HPDE6-E6E7 (cell line): Measurements from ENCODE around the gene SCN5A.

ENCODE experiments used
- DNase-seq: peaks from one replicate; pipeline ENCODE4 v3.0.0; 2011; ENCODE audit warnings: missing footprints; ENCODE audit errors: extremely low spot score

SCN5A gene

GRCh38 chr3:38622336-38622735 is 27.2 kb downstream of the SCN5A start:
- DNase-seq: no peak

DNA sequence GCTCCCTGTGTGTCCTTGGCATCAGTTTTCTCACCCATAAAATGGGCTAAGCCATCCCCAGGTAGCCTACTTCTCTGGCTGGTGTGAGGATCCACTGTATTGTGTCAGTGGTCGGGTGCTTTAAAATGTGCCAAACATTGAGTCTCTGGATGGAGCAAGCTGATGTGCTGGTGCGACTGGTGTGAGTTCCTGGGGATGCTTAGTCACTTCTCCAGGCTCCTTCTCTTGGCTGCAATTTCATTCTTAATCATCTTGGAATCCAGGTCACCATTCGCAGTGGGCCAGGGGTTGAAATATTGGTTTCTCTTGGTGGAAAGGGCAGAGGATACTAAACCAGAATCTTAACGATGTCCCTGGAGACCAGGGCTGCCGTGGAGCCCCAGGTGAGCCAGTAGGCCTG is 29.3 kb downstream of the SCN5A start:
- DNase-seq: no peak

- DNase-seq: no peak
Measured at GRCh38 chr3:38618343-38618742, 31.1 kb downstream of the SCN5A start.

GRCh38 chr3:38617586-38617985 is 31.9 kb downstream of the SCN5A start:
- no peak for DNase-seq

GRCh38 chr3:38617137-38617536 is 32.4 kb downstream of the SCN5A start:
- no peak for DNase-seq

DNA sequence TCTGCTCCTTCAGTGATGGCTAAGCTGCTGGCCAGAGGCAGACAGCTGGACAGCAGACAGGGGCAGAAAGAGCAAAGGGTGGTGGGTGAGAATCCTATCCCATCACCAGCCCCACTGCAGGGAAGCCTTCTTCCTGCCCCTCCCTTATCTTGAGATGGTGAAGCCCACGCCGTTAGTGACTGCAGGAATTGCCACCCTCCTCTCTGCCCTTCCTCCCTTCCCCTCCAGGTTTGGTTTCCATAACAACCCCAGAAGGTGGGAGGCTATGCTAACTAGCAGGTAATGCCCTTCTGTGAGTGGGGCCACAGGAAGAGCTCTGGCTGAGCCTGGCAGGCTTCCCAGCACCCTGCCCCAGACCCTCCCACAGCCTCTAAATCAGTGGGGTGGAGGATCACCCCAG is 32.8 kb downstream of the SCN5A start:
- no peak for DNase-seq

- DNase-seq: no peak
Measured at GRCh38 chr3:38616111-38616510, 33.4 kb downstream of the SCN5A start.

DNA sequence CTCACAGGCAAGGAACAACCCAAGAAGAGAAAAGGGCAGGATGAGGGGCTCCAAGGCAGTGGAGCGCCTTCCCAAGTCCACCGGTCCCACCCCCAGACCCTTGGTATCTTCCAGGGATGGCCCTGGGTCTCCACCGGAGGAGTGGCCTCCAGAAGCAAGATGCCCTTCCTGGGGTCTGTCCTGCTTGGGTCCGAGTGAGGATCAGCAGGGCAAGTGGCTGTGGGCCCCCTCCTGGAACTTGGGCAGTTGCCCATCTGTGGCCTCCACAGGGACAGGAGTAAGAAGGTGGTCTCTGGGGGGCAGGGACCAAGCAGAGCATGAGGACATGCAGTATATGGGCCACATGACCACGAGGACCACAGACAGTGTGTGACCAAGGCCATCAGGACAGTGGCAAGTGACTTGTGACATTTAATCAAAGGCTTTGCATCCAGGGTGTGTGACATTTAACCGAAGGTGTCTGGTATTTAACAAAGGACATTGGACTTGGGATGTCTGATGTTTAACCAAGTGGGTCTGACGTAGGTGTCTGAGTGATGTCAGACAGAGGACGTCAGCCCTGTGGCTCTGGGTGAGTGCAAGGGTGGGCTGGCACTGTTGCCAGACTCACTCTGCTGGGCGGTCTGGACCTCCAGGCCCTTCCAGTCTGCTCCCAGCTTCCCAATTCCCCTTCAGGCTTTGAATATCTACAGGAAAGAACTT is 34.7 kb downstream of the SCN5A start:
- DNase-seq: no peak

DNA sequence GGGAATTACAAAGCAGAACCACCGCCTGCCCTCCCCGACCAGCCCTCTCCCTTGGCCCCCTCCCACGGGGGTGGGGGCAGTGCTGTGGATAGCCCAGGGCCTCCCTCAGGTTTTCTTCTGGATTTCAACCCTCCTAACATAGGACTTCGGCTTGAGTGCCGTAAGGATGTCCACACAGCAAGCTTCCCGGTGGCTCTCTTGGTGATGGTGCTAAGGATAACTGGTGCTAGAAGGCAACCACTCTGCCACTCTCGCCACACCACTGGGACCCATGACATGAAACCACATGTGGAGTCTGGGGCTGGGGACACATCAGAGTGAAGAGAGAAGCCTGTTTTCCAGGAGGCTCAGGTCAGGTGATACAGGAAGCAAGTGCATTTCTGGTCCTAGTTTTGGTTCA is 35.4 kb downstream of the SCN5A start:
- DNase-seq: no peak

- no peak for DNase-seq
Measured at GRCh38 chr3:38613426-38613825, 36.1 kb downstream of the SCN5A start.

DNA sequence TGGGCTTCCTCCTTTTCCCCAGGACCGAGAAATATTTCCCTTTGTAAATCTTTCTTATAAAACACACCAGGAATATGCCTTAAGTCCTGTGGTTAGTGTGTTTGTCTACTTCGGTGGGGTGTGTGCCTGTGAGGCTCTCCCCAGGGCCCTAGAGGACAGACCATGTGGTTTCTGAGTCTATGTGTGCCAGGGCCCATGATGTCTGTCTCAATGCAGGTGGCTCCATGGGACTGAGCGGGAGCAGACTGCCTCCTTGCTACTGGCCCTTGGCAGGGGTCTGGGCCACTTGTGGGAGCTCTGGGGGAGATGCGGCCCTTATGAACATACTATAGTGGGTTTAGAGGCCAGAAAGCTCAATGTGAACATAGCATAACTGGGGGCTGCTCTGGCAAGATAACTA is 37.6 kb downstream of the SCN5A start:
- DNase-seq: no peak

GRCh38 chr3:38610934-38611333 is 38.6 kb downstream of the SCN5A start:
- no peak for DNase-seq

DNA sequence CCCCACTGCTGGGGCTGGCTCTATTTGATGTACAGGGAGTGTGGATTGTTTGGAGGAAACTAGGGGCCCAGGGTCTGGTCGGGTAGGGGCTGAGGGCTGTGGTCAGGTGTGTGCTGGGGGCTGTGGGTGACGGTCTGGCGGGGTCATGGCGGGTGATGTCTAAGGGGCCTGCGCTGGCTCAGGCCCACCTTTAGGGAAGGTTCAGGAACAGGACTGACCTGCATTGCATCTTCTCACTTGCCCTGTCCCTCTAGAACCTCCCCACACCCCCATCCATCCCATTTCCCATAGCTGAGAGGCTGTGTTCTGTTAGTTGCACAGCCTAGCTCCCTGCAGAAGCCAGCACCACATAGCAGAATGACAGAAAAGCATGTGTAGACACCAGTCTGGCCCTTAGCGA is 39.1 kb downstream of the SCN5A start:
- DNase-seq: no peak

DNA sequence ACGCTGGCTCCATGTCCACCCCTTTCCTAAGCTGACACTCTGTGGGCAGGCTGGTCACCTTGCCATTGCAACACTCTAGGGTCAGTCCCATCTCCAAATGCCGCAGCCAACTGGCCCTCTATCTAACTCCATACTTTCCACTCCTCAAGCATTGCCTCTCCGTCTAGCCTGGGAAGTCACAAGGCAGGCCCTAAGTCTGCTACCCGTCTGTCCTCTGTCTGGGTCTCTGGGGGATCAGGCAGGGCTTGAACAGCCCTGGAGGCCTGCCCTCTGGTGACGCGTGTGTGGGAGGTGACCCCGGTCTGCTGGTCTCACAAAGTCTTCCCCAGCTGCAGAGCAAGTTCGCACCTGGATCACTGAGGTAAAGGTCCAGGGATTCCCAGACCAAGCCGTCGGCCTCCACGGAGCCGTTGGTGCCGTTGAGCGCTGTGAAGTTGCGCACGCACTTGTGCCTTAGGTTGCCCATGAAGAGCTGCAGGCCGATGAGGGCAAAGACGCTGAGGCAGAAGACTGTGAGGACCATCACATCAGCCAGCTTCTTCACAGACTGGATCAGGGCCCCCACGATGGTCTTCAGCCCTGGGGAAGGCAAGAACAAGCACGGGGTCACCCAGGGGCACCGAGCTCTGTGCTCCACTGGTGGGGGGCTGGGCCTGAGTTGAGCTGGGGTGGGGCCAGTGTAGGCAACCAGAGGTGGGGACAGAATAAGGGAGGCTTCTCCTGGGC is 39.9 kb downstream of the SCN5A start:
- no peak for DNase-seq

DNA sequence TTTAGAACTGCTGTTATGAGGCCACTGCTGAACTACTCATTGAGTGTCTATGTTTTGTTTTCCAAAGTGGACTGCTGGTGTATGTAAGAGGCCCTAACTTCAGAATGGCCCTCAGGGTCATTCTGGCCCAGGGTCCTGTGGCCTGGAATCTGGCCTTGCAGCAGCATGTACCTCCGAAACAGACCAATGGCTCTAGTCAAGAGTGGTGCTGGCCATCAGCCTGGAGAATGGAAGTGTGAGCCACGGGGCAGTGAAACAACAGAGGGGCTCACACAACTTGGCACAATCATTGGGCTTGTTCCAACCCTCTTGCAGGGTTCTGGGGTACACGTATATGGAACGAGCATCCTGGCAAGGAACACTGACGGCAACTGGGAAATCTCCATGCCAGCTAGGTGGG is 40.5 kb downstream of the SCN5A start:
- no peak for DNase-seq

GRCh38 chr3:38608086-38608775 is 41.3 kb downstream of the SCN5A start:
- DNase-seq: no peak

DNA sequence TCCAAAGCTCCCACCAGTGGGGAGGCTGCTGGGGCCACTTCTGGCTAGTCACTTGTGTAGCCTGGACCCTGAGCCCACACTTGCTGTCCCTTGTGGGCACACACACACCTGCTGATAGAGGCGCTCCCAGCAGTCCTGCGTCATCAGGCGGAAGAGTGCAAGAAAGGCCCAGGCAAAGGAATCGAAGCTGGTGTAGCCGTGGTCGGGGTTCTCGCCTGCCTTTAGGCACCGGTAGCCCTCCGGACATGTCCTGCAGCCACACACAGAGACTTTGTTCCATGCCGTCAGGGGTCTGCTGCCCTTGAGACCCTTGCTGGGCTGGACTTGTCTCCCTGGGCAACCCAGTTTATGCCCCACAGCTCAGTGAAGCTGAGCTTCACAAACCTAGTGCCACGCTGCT is 42.9 kb downstream of the SCN5A start:
- DNase-seq: no peak

DNA sequence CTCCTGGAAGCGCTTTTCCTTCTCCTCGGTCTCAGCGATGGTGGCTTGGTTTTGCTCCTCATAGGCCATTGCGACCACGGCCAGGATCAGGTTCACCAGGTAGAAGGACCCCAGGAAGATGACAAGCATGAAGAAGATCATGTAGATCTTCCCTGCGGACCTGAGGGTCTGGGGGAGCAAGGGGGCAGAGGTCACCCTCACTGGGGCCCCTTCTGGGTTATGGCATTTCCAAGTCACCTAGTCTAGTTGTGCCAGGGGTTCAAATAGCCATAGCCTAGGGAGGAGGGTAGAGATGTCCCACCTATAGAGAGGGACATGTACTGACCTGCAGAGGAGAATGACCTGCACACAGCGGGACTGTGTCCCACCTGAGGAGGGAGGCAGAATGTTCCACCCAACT is 43.5 kb downstream of the SCN5A start:
- DNase-seq: no peak

GRCh38 chr3:38604246-38604645 is 45.2 kb downstream of the SCN5A start:
- no peak for DNase-seq

DNA sequence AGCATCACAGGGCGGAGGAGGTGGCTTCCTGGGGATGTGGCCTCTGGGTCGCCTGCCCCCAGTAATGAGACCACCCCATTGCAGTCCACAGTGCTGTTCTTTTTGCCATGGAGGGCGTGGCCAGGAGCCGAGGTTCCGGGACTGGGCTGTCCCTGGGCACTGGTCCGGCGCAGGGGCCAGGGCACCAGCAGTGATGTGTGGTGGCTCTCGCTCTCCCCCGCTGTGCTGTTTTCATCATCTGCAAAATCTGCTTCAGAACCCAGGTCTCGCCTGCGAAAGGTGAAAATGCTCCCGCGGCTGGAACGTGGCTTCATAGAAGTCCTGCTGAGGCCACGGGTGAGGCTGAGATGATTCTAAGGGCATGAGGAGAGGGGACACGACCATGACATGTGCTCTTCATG is 45.8 kb downstream of the SCN5A start:
- no peak for DNase-seq

GRCh38 chr3:38602576-38603250 is 46.8 kb downstream of the SCN5A start:
- no peak for DNase-seq

DNA sequence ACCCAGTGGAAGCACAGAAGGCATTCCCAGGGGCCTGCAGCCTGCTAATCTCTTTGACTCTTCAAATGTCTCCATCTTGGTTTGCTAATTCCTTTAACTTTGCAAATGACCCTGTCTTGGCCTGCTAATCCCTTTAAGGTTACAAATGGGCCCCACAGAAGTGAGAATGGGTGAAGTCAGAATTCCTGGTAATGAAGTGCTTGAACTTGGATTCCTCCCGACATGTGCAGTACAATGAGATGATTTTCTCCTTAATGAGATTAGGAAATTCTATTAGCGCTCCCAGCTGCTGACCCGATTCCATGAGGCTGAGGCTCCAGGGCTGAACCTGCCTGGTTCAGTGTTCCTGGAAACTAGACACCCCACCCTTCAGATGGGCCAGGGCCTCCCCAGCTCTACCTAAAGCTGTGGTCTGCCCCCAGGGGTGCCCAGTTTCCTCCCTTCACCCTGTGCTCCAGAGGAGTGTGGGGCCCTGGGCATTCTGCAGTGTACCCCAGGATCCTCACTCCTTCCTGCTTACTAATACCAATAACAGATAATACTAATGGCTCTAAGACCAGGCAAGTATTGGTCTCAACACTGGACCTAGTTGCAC is 47.4 kb downstream of the SCN5A start:
- no peak for DNase-seq
